ENCODE measurements around the gene TMSB4Y. TPM values are rescaled to one million over a fixed set of nuclear protein-coding genes. Genes with fewer than 3 reads are reported as not detected.

The TMSB4Y gene
- 0.19 TPM in 1 of 2 replicates, not detected in the other for total RNA-seq

DNA sequence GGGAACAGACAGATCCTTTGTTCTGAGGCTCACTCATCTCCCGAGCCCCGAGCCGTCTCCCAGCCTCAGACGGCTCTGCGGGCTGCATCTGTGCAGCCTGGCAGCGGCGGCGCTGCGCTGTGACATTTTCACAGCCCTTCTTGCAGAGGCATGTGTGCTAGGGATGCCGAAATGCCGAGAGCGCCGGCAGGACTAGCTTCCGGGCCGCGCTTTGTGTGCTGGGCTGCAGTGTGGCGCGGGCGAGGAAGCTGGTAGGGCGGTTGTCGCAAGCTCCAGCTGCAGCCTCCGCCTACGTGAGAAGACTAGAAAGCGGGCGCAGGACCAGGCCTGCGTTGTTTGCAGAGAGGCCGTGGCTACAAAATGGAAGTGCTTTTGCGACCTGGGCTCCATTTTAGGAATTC lies at the start of gene TMSB4Y:
Gene TMSB4Y, plus strand, starts transcription at position 332 of the 401 bp plus-strand sequence.

Other genes starting within 250 kb of the TMSB4Y start
- gene UTY, start 223.9 kb upstream of the TMSB4Y start, total RNA-seq = 16.7 TPM in 1 of 2 replicates, not detected in the other